Epithelial cell of proximal tubule (primary cell): ENCODE results near the gene STMP1. TPM values are rescaled to one million over a fixed set of nuclear protein-coding genes. Genes with fewer than 3 reads are reported as not detected.

Experiments used
- DNase-seq: peaks from one replicate; pipeline ENCODE4 v3.0.0-alpha.2; 2011; ENCODE audit warnings: low read depth
- H3K4me3 ChIP-seq: 2 replicates; pipeline ENCODE4 v1.5.1; 2011; ENCODE audit warnings: low read depth, mild to moderate bottlenecking, low read length
- total RNA-seq: library from RNA; depleted of rRNA; stranded (reverse); fragments of >200 nt; gene quantifications from 2 replicates; pipeline ENCODE4 v1.2.3, GENCODE V29; 2015
- TF ChIP-seq, protein P1 (sequence below): conservative IDR thresholded peaks from 2 replicates; pipeline ENCODE4 v1.5.1; 2012; ENCODE audit warnings: low read depth, mild to moderate bottlenecking, low read length

The STMP1 gene
- total RNA-seq, 1 donor from 2014 or later: 17.1 TPM

DNA sequence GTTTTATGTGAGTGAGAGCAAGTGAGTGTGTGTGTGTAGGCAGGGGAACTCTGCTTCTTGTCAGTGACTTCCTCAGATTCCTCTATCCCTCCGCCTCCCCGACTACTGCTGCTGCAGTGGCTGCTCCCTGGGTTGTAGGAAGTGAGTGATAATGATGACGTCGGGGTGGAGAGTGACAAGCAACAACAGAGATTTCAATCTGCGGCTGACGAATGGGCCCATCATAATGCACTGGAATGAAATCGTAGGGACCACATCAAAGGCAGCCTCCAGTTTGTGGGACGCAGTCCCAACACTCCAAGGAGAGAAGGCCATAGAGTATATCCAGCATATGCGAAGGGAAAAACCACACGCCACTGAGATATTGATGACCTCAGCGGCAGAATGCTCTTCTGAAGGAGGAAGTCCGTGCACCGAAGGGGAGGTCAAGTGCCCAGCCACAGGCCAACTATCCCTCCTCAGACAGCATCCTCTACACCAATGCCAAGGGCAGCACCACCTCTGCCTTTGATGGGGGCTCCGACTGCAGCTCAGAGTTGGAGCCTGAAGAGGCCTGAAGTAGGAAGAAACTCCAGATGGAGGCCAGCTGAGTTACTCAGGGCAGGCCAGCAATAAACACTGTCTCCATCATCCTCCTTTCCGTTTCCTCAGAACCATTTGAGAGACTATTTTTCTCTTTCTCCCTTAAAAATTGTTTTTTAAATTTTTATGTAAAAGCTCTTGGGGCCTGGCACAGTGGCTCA lies 11.3 kb upstream of the STMP1 start:
- TF ChIP-seq, protein P1, sequence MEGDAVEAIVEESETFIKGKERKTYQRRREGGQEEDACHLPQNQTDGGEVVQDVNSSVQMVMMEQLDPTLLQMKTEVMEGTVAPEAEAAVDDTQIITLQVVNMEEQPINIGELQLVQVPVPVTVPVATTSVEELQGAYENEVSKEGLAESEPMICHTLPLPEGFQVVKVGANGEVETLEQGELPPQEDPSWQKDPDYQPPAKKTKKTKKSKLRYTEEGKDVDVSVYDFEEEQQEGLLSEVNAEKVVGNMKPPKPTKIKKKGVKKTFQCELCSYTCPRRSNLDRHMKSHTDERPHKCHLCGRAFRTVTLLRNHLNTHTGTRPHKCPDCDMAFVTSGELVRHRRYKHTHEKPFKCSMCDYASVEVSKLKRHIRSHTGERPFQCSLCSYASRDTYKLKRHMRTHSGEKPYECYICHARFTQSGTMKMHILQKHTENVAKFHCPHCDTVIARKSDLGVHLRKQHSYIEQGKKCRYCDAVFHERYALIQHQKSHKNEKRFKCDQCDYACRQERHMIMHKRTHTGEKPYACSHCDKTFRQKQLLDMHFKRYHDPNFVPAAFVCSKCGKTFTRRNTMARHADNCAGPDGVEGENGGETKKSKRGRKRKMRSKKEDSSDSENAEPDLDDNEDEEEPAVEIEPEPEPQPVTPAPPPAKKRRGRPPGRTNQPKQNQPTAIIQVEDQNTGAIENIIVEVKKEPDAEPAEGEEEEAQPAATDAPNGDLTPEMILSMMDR: no peak
- no peak for DNase-seq

DNA sequence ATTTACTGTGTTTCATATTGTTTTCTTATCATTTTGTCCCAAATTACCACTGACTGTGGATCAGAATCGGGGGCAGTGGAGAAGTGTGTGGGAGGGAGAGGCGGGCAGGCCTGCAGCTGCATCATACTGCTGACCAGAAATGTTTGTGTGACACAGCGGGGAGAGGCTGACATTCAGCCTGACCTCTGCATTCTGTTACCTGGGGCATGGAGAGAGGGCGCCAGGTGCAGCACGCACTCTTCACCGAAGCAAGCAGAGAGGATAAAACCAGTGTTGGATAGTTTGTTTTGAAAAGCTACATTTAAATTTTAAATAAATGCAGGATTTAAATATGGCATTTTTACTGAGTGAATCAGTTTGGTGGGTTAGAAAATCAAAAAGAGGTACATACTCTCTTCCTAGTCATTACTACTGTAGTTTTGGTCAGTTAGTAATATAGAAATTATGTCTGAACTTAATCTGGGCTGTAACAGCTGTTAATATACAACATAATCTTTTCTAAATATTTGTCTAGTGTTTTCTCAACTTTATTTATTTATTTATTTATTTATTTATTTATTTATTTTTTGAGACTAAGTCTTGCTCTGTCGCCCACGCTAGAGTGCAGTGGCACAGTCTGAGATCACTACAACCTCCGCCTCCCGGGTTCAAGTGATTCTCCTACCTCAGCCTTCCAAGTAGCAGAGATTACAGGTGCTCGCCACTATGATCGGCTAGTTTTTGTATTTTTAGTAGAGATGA lies 8.8 kb upstream of the STMP1 start:
- TF ChIP-seq, protein P1: no peak
- DNase-seq: no peak
- H3K4me3 ChIP-seq: no peak overlapping the region

More for the DNA sequence above, 11.3 kb upstream of the STMP1 start:
- H3K4me3 ChIP-seq: no peak overlapping the region

DNA sequence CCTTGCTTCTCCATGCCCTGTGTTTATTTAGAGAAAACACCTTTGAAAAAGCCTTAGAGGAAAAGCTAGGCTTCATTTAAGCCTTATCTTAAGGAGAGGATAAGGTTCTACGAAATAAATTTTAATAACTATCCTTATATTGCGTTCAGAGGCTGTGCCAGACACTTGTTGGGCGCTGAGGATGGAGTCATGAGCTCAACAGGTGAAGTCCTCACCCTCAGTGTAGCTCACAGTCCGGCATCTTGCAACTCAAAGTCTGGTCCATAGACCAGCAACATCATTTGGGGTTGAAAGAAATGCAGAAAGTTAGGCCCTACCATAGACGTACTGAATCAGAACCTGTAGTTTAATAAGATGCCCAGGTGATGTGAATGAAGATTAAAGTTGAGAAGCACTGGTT lies 3.8 kb upstream of the STMP1 start:
- TF ChIP-seq, protein P1: no peak
- no peak overlapping the region for H3K4me3 ChIP-seq
- no peak for DNase-seq

DNA sequence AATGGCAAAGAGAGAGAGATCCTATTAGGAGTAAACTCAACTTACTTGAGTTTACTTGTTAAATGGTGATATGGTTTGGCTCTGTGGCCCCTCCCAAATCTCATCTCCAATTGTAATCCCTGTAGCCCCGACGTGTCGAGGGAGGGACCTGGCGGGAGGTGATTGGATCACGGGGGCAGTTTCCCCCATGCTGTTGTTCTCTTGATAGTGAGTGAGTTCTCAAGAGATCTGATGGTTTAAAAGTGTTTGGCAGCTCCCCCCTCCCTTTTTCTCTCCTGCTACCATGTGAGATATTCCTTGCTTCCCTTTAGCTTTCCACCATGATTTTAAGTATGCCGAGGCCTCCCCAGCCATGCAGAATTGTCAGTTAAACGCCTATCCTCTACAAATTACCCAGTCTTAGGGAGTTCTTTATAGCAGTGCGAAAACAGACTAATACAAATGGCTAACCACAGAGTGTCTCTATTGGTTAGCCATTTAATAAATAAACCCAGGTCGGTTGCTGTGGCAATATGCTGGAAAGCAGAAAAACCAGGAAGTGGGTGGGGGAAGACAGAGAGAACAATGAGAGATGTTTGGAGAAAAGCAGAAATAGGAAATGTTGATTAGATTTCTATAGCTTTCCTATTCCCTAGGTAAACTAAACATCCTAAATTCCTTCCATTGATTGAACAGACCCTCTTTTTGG lies 3.0 kb upstream of the STMP1 start:
- no peak for DNase-seq
- TF ChIP-seq, protein P1: no peak
- H3K4me3 ChIP-seq: no peak overlapping the region

DNA sequence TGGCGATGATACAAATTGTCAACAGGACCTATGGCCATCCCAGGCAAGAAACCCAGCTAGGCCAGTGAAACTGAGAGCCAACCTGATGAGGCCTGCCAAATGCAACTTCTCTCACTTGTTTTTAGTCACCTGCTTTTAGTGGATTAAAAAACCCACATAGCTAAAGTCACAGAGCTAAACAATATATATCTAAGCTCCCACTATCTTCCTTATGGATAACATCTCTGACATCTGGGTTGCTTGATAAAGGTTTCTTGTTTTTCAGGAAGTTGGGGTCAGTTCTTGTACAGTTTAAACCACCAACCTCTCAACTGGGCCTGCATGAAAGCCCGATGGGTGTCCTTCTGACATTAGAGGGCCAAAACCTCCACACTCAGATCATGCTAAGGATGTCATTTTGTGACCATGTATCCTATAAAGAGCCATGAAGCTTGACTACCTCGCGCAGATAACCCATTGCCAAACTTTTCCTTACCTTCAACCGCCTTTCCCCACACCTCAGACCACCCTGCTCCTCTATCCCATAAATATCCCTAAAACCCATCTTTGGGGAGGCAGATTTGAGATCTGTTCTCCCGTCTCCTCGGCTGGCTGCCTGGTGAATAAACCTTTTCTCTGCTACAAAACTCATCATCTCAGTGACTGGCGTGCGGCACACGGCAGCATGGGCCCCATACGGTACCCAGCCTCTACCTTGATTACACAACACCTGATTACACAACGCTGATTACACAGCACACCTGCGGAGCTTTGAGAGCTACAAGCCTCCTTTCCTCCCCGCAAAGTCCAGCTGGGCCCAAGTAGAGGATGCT lies 797 bp upstream of the STMP1 start:
- TF ChIP-seq, protein P1: no peak
- DNase-seq: no peak
- H3K4me3 ChIP-seq: peak overlapping the region; percentile 96

DNA sequence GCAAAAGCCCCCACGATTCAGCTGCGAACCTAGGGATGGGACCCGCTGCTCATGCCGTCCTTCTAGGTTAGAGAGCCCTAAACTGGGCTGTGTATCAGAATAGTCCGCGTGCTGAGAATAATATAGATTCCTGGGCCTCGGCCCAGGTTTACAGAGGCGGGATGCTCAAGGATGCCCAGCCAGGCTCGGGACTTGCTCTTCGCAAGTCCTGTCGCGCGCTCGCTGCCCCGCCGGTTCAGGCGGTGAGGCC lies 266 bp upstream of the STMP1 start:
- TF ChIP-seq, protein P1: no peak

More for the DNA sequence above, 266 bp upstream of the STMP1 start:
- DNase-seq: no peak
- H3K4me3 ChIP-seq: peak overlapping the region; percentile 96
